ENCODE data around the gene HMX3. TPM values are rescaled to one million over a fixed set of nuclear protein-coding genes. Genes with fewer than 3 reads are reported as not detected.

The HMX3 gene
- total RNA-seq, 4 donors from 2014 or later: not detected

DNA sequence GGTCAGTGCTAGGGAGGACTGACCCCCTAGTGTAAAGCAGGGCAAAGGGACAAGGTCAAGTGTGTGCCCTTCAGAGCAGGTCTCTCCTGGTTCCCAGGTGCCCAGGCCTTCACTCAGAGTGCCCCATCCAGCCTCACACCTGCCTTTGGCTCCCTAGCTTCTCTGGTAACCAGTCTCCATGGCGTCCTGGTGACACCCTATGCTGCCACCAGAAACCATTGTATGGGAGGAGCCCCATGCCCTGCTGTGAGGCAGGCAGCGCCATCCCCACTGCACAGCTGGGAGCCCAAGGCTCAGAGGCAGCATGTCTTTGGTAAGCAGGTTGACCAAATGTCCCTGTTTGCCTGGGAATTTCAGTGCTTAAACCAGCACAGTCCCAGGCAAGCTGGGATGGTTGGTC is 33.1 kb upstream of the HMX3 start:
- Histone ChIP-seq H3K4me3 (no peak overlapping the region), H3K9me3 (no peaks in the 10 kb centered on the region), H3K36me3 (no peaks in the 10 kb centered on the region), H3K27ac (no peak overlapping the region), H3K4me1 (no peaks in the 10 kb centered on the region), H3K27me3 (no peaks in the 10 kb centered on the region)
- WGBS, 2 donors: 49 to 71% methylated on average over 1 to 2 of the region's 2 CpGs
- no peak for TF ChIP-seq EP300 (IDR thresholded peaks at IDR 0.05)
- TF ChIP-seq, protein P1, sequence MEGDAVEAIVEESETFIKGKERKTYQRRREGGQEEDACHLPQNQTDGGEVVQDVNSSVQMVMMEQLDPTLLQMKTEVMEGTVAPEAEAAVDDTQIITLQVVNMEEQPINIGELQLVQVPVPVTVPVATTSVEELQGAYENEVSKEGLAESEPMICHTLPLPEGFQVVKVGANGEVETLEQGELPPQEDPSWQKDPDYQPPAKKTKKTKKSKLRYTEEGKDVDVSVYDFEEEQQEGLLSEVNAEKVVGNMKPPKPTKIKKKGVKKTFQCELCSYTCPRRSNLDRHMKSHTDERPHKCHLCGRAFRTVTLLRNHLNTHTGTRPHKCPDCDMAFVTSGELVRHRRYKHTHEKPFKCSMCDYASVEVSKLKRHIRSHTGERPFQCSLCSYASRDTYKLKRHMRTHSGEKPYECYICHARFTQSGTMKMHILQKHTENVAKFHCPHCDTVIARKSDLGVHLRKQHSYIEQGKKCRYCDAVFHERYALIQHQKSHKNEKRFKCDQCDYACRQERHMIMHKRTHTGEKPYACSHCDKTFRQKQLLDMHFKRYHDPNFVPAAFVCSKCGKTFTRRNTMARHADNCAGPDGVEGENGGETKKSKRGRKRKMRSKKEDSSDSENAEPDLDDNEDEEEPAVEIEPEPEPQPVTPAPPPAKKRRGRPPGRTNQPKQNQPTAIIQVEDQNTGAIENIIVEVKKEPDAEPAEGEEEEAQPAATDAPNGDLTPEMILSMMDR (IDR thresholded peaks at IDR 0.05): no peak
- no peak for TF ChIP-seq POLR2A (IDR thresholded peaks at IDR 0.05)
- DNase-seq (ENCODE audit: low spot score in 2 of 2): no peak

DNA sequence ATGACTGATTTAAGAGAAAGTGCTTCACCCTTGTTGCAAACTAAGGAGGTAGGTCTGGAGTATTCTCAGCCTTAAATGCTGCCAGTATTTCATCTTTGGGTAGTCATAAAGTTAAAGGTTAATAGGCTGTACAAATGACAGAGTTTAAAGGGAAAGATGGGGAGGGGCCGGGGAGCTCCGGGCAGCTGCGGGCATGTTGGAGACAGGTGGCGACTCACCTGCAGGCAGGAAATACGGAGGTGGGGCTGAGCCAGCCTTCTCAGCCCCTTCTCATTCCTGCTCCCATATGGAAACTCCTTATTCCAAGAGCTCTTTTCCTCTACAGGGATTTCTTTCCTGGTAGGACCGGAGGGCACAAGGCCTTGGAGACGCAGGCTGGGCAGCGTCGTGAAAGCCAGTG is 31.8 kb upstream of the HMX3 start:
- Histone ChIP-seq H3K27me3 (no peaks in the 10 kb centered on the region), H3K27ac (no peak overlapping the region), H3K9me3 (no peaks in the 10 kb centered on the region), H3K36me3 (no peaks in the 10 kb centered on the region), H3K4me3 (no peak overlapping the region), H3K4me1 (no peaks in the 10 kb centered on the region)
- DNase-seq (ENCODE audit: low spot score in 2 of 2): no peak
- TF ChIP-seq, protein P1 (IDR thresholded peaks at IDR 0.05): no peak
- no peak for TF ChIP-seq POLR2A (IDR thresholded peaks at IDR 0.05)
- no peak for TF ChIP-seq EP300 (IDR thresholded peaks at IDR 0.05)
- WGBS, 2 donors: 74 to 79% methylated on average over 9 of the region's 9 CpGs

DNA sequence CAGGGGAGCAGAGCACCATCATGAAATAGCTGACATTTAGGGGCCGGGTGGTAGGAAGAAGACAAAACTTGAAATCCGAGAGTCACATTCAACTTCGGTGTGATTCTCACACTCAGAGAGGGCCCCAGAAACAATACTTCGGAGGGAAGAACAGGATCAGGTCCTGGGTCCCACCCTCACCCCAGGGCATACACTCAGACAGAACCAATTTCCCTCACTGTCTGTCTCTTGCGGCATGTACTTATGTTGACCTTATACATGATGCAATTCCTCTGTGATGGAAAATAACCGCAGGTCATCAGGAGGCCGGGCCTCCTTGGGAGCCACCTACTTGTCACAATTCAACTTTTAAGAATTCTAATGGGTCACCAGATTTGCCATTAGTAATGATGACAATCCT is 26.3 kb upstream of the HMX3 start:
- Histone ChIP-seq H3K4me1 (no peaks in the 10 kb centered on the region), H3K27ac (no peak overlapping the region), H3K9me3 (no peaks in the 10 kb centered on the region), H3K4me3 (no peak overlapping the region), H3K36me3 (no peaks in the 10 kb centered on the region), H3K27me3 (no peaks in the 10 kb centered on the region)
- 70 to 73% methylated on average over 7 of the region's 7 CpGs for WGBS, 2 donors
- TF ChIP-seq, protein P1 (IDR thresholded peaks at IDR 0.05): no peak
- TF ChIP-seq POLR2A (IDR thresholded peaks at IDR 0.05) (no peak), EP300 (IDR thresholded peaks at IDR 0.05) (no peak)
- DNase-seq (ENCODE audit: low spot score in 2 of 2): no peak

DNA sequence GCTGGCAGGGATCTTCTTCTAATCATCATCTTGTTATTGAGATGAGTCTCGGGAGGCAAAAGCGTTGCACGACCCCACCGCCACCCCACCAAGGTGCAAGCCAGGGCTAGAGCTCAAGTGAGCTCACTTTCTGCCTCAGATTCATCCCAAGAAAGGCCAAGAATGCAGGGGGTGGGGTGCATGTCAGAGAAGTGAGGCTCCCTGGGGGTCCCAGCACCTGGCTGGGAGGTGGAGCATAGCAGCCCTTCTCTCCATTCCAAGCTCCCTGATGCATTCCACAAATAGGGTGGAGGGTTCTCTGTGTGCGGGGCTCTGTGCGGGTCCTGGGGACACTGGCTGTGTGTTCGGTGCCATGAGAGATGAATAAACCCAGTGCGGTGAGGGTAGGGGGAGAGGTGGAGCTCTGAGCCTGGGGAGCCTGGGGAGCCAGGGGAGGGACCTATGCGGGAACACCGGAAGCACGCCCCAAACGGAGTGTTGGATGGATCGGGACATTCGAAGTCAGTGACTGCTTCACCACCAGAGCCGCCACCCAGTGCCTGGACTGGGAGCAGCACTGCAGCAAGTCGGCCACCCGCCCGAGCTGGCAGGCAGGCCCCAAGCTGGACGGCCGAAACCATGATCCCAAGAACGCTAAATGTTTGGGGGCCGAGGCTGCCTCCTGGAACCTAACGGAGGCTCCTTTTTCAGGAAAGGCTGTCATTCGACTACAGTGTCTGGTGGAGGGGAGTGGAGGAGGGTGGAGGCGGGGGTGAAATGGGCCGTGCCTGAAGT is 17.9 kb upstream of the HMX3 start:
- WGBS, 2 donors: 12% methylated on average over 23 to 26 of the region's 26 CpGs
- Histone ChIP-seq H3K27ac (no peak overlapping the region), H3K4me3 (no peak overlapping the region), H3K27me3 (peaks cover 0 to 41% of the 10 kb centered on the region in 2 donors), H3K4me1 (peaks cover 0 to 6% (median 0%) of the 10 kb centered on the region in 4 donors), H3K36me3 (no peaks in the 10 kb centered on the region), H3K9me3 (no peaks in the 10 kb centered on the region)
- no peak for TF ChIP-seq EP300 (IDR thresholded peaks at IDR 0.05)
- TF ChIP-seq POLR2A (IDR thresholded peaks at IDR 0.05): no peak
- TF ChIP-seq, protein P1 (IDR thresholded peaks at IDR 0.05): no peak
- DNase-seq (ENCODE audit: low spot score in 2 of 2): no peak

DNA sequence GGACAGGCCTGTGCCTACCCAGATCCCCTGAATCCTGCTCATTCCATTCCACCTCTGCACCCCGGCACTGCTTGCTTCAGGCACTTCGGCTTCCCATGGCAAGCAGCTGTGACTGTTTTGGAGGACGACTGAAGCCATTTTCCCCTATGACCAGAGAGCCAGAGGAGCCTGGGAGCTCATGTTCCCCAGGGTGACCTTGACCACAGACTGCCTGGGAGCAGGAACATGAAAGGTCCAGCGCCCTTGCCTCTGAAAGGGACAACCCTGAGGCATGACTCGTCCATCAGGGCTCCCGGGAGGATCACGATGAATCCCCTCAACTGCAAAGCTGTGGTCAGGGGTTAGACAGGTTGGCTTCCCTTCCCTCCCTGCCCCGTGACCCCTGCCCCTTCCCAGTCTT is 16.7 kb upstream of the HMX3 start:
- H3K4me3 ChIP-seq: no peak overlapping the region
- no peak for DNase-seq (ENCODE audit: low spot score in 2 of 2)
- TF ChIP-seq, protein P1 (IDR thresholded peaks at IDR 0.05): no peak
- TF ChIP-seq EP300 (IDR thresholded peaks at IDR 0.05) (no peak), POLR2A (IDR thresholded peaks at IDR 0.05) (no peak)
- peaks cover 0 to 6% (median 0%) of the 10 kb centered on the region in 4 donors for H3K4me1 ChIP-seq
- no peaks in the 10 kb centered on the region for H3K36me3 ChIP-seq
- 69 to 73% methylated on average over 7 to 8 of the region's 8 CpGs for WGBS, 2 donors
- no peaks in the 10 kb centered on the region for H3K9me3 ChIP-seq
- H3K27ac ChIP-seq: no peak overlapping the region
- H3K27me3 ChIP-seq: peaks cover 0 to 42% of the 10 kb centered on the region in 2 donors

All from tibial nerve (tissue), 4 donors.